Pulmonary artery endothelial cell (primary cell): ENCODE data around the gene NDUFAF4. TPM values are rescaled to one million over a fixed set of nuclear protein-coding genes. Genes with fewer than 3 reads are reported as not detected.

Experiments used
- total RNA-seq: library from RNA; depleted of rRNA; stranded (reverse); fragments of >200 nt; gene quantifications from 2 replicates; pipeline ENCODE4 v1.2.3, GENCODE V29; 2014

Gene NDUFAF4
- total RNA-seq, 1 donor from 2014 or later, result 8.0 TPM

Other genes starting within 250 kb of the NDUFAF4 start
- under 0.01 and 0.11 TPM in 2 replicates for gene GPR63, start 60.4 kb downstream of the NDUFAF4 start, total RNA-seq
- not detected in 2 replicates for gene KLHL32, start 26.8 kb upstream of the NDUFAF4 start, total RNA-seq